Endothelial cell of umbilical vein (primary cell): ENCODE data around the gene PPP1R3G. TPM values are rescaled to one million over a fixed set of nuclear protein-coding genes. Genes with fewer than 3 reads are reported as not detected.

Experiments used
- BruUV-seq: library from RNA; stranded (reverse); fragments of 400-500 nt; replicated peaks from 2 replicates; lab custom pipeline; 2021; lab: Mats Ljungman, UMichigan
- CTCF ChIA-PET: fragments of 300-600, 350-600 bp; sonication (Branson Sonifier 250); formaldehyde crosslinking; loops from one replicate; lab custom pipeline; 2021; ENCODE audit warnings: antibody characterized with exemption, inconsistent platforms; lab: Charles Lee
- POLR2A ChIA-PET: fragments of 300-600, 350-600 bp; sonication (Branson Sonifier 250); formaldehyde crosslinking; loops from one replicate; lab custom pipeline; 2021; ENCODE audit warnings: antibody characterized with exemption, inconsistent platforms; lab: Charles Lee
- DNase-seq: peaks from one replicate; pipeline ENCODE4 v3.0.0-alpha.2; 2011; ENCODE audit warnings: low read depth, low spot score
- FAIRE-seq: peaks from 2 replicates; lab custom pipeline; 2011; peaks lifted over from hg19 to GRCh38; lab: Jason Lieb, UNC
- H2AFZ ChIP-seq: 2 replicates; pipeline ENCODE4 v1.6.0; 2012; ENCODE audit warnings: low read depth, low read length, control low read depth, inconsistent platforms
- H3K27ac ChIP-seq: 2 replicates; pipeline ENCODE4 v1.5.1; 2011; ENCODE audit warnings: low read depth, mild to moderate bottlenecking, control low read depth, low read length, moderate library complexity; ENCODE audit not compliant: insufficient read depth
- H3K27me3 ChIP-seq, 2 experiments: 2 replicates each; pipeline versions ENCODE4 v1.6.0 to v1.6.1; 2011; ENCODE audit warnings: low read length in 2 of 2, mixed read lengths in 1 of 2; ENCODE audit not compliant: control insufficient read depth in 2 of 2, insufficient read depth in 2 of 2
- H3K36me3 ChIP-seq, 2 experiments: 2 replicates in 1 of 2; 3 replicates in 1 of 2; pipeline ENCODE4 v1.5.1; 2011; ENCODE audit warnings: low read length in 2 of 2, mild to moderate bottlenecking in 1 of 2, moderate library complexity in 1 of 2; ENCODE audit not compliant: control insufficient read depth in 2 of 2, insufficient read depth in 2 of 2; ENCODE audit errors: extremely low read depth in 1 of 2
- H3K4me1 ChIP-seq: 3 replicates; pipeline ENCODE4 v1.5.1; 2011; ENCODE audit warnings: mild to moderate bottlenecking, low read length; ENCODE audit not compliant: control insufficient read depth, insufficient read depth; ENCODE audit errors: extremely low read depth
- H3K4me2 ChIP-seq: 2 replicates; pipeline ENCODE4 v1.6.1; 2011; ENCODE audit warnings: low read length, control low read depth, mixed read lengths; ENCODE audit not compliant: insufficient read depth
- H3K4me3 ChIP-seq, 3 experiments: fragments of 200-600 bp in 1 of 3; sonication (generic), shearing (Covaris generic) in 1 of 3; replicated peaks in 1 of 3; 2 replicates each; pipeline ENCODE4 v1.5.1; 2011 to 2016; ENCODE audit warnings: control low read depth in 3 of 3, low read length in 3 of 3, mild to moderate bottlenecking in 2 of 3, inconsistent platforms in 1 of 3, low read depth in 1 of 3, moderate library complexity in 1 of 3; ENCODE audit not compliant: insufficient read depth in 1 of 3
- H3K79me2 ChIP-seq: 2 replicates; pipeline ENCODE4 v1.6.0; 2012; ENCODE audit warnings: low read length, inconsistent platforms; ENCODE audit not compliant: control insufficient read depth, insufficient read depth
- H3K9ac ChIP-seq: replicated peaks from 2 replicates; pipeline ENCODE3; 2011; ENCODE audit warnings: low read length, control low read depth; ENCODE audit not compliant: insufficient read depth; ENCODE audit errors: extremely low read depth
- H3K9me1 ChIP-seq: replicated peaks from 3 replicates; pipeline ENCODE4 v1.6.0; 2011; ENCODE audit warnings: mild to moderate bottlenecking, low read length; ENCODE audit not compliant: control insufficient read depth, insufficient read depth; ENCODE audit errors: extremely low read depth
- H3K9me3 ChIP-seq: replicated peaks from 2 replicates; pipeline ENCODE4 v1.5.1; 2012; ENCODE audit warnings: low read length, inconsistent platforms; ENCODE audit not compliant: control insufficient read depth, insufficient read depth
- H4K20me1 ChIP-seq: replicated peaks from 2 replicates; pipeline ENCODE3; 2011; ENCODE audit warnings: mild to moderate bottlenecking, low read length; ENCODE audit not compliant: control insufficient read depth, insufficient read depth; ENCODE audit errors: extremely low read depth
- EZH2 ChIP-seq: IDR thresholded peaks from 2 replicates; pipeline ENCODE4 v1.6.1; 2012; ENCODE audit warnings: borderline replicate concordance, low read depth, mild to moderate bottlenecking, moderate library complexity, low read length, inconsistent platforms; ENCODE audit not compliant: severe bottlenecking
- FOS ChIP-seq: IDR thresholded peaks from 2 replicates; pipeline ENCODE4 v1.6.1; 2011; ENCODE audit warnings: mild to moderate bottlenecking, low read length, moderate library complexity, borderline replicate concordance; ENCODE audit not compliant: insufficient read depth
- GATA2 ChIP-seq: IDR thresholded peaks from 2 replicates; pipeline ENCODE4 v1.7.0; 2011; ENCODE audit warnings: low read depth, mild to moderate bottlenecking, moderate library complexity, mixed read lengths, low read length; ENCODE audit not compliant: insufficient read length, insufficient read depth
- JUN ChIP-seq: IDR thresholded peaks from 2 replicates; pipeline ENCODE4 v1.6.1; 2011; ENCODE audit warnings: borderline replicate concordance, low read depth; ENCODE audit not compliant: insufficient read length, insufficient read depth
- MYC ChIP-seq: IDR thresholded peaks from one replicate; pipeline ENCODE4 v1.6.1; 2011; ENCODE audit warnings: mild to moderate bottlenecking, low read depth, low read length
- POLR2A ChIP-seq: IDR thresholded peaks from 2 replicates; pipeline ENCODE4 v1.6.1; 2012; ENCODE audit warnings: low read depth, mild to moderate bottlenecking, control low read depth, low read length
- POLR2AphosphoS5 ChIP-seq: IDR thresholded peaks from 2 replicates; pipeline ENCODE4 v1.6.1; 2012; ENCODE audit warnings: low read depth, mild to moderate bottlenecking, control low read depth, low read length, moderate library complexity; ENCODE audit not compliant: insufficient read depth
- dilution Hi-C: fragments of 300-500 bp; cut with MboI; formaldehyde crosslinking; loops from one replicate; pipeline ENCODE4 v1.15.0; 2019; ENCODE audit warnings: low sequenced_read_pairs; ENCODE audit not compliant: extremely low pct_ligation_motif_present
- intact Hi-C: fragments of 100-400 bp; cut with micrococcal nuclease; formaldehyde crosslinking; loops from one replicate; pipeline ENCODE4 v1.10.0; 2022
- polyA plus RNA-seq, 4 experiments: library from polyadenylated mRNA; depleted of rRNA in 3 of 4; stranded (reverse) in 3 of 4; unstranded in 1 of 4; fragments of >200 nt; gene quantifications; 2 replicates each; pipeline versions ENCODE4 v1.2.1 to v1.2.3, GENCODE V29; 2011 to 2012; ENCODE audit warnings: missing spikeins in 1 of 4
- total RNA-seq: library from RNA; stranded (reverse); gene quantifications from 2 replicates; pipeline ENCODE4 v1.2.3, GENCODE V29; 2021
- TF ChIP-seq, protein P1 (sequence below): IDR thresholded peaks from 2 replicates; pipeline ENCODE4 v1.6.1; 2011; ENCODE audit not compliant: insufficient read depth, insufficient read length
- TF ChIP-seq, protein P2 (sequence below), 2 donors: IDR thresholded peaks; 1 replicate in 1 of 2; 2 replicates in 1 of 2; pipeline ENCODE4 v1.5.1; 2011; ENCODE audit warnings: low read length in 2 of 2, mild to moderate bottlenecking in 2 of 2, moderate library complexity in 2 of 2, control low read depth in 1 of 2, inconsistent platforms in 1 of 2, low read depth in 1 of 2; ENCODE audit not compliant: insufficient read depth in 1 of 2; ENCODE audit errors: extremely low read depth in 1 of 2

The PPP1R3G gene
- total and polyA plus RNA-seq, 2 donors (not counting 3 experiments of a cell fraction or from before 2014, with no cell fraction given), result 0.04 to 0.09 TPM

DNA sequence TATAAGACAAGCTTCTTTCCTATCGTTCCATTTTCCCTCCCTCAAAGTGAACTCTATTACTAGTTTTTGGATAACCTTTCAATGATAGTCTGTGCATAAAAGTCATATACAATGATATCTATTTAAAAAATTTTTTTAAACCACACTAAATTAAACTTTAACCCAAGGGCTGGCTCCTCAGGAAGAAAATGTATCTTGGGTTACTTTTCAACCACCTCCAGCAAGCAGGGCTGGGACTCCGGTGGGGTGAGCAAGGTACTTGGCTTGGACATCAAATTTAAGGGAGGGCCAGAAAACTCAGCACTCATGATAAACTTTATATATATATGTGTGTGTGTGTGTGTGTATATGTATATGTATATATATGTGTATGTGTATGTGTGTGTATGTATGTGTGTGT lies 13.9 kb upstream of the PPP1R3G start:
- H4K20me1 ChIP-seq, result no peaks in the 10 kb centered on the region
- intact Hi-C loops, result no loop called here
- H3K9ac ChIP-seq, result no peak overlapping the region
- no peak overlapping the region for H3K4me2 ChIP-seq
- H3K79me2 ChIP-seq, result no peaks in the 10 kb centered on the region
- no peaks in the 10 kb centered on the region for H3K4me1 ChIP-seq
- H3K27me3 ChIP-seq, result no peaks in the 10 kb centered on the region
- H3K4me3 ChIP-seq, result no peak overlapping the region
- H3K36me3 ChIP-seq, result no peaks in the 10 kb centered on the region
- TF ChIP-seq, protein P1, sequence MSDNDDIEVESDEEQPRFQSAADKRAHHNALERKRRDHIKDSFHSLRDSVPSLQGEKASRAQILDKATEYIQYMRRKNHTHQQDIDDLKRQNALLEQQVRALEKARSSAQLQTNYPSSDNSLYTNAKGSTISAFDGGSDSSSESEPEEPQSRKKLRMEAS, result no peak
- TF ChIP-seq FOS (no peak), EZH2 (no peak), GATA2 (no peak), POLR2AphosphoS5 (no peak), JUN (no peak), MYC (no peak), POLR2A (no peak)
- TF ChIP-seq, protein P2, sequence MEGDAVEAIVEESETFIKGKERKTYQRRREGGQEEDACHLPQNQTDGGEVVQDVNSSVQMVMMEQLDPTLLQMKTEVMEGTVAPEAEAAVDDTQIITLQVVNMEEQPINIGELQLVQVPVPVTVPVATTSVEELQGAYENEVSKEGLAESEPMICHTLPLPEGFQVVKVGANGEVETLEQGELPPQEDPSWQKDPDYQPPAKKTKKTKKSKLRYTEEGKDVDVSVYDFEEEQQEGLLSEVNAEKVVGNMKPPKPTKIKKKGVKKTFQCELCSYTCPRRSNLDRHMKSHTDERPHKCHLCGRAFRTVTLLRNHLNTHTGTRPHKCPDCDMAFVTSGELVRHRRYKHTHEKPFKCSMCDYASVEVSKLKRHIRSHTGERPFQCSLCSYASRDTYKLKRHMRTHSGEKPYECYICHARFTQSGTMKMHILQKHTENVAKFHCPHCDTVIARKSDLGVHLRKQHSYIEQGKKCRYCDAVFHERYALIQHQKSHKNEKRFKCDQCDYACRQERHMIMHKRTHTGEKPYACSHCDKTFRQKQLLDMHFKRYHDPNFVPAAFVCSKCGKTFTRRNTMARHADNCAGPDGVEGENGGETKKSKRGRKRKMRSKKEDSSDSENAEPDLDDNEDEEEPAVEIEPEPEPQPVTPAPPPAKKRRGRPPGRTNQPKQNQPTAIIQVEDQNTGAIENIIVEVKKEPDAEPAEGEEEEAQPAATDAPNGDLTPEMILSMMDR (IDR thresholded peaks at IDR 0.05; ENCODE audit: extremely low read depth in 1 of 2, insufficient read depth in 1 of 2, low read depth in 1 of 2, low read length in 2 of 2), result no peak
- dilution Hi-C loops, result no loop called here
- FAIRE-seq (no peak), DNase-seq (no peak)
- H3K9me3 ChIP-seq, result no peaks in the 10 kb centered on the region
- no TSS peak for BruUV-seq
- H3K9me1 ChIP-seq, result no peaks in the 10 kb centered on the region
- CTCF ChIA-PET, result interaction anchor here (1.6 kb wide), 1 partner anchor 15 kb away, joined by 3 read pairs; no protein-coding TSS in a partner anchor
- H2AFZ ChIP-seq, result no peak overlapping the region
- POLR2A ChIA-PET, result no interaction called here
- no peak overlapping the region for H3K27ac ChIP-seq
